GM18499 (cell line): ENCODE data around the gene PHLDB3.
"Not testable (repeated sequence)": the region's sequence is repeated elsewhere in the genome, so short reads cannot be mapped to it uniquely, and the experiment has no call there.

Experiments used
- ATAC-seq: cut with Tn5 transposase; IDR thresholded peaks from one replicate; pipeline ENCODE4 v1.9.1; 2021; ENCODE audit warnings: moderate number of reproducible peaks; ENCODE audit not compliant: insufficient read depth, unreplicated experiment

Gene PHLDB3

GRCh38 chr19:43527860-43528622 is 23.5 kb upstream of the PHLDB3 start:
- ATAC-seq, result no peak

DNA sequence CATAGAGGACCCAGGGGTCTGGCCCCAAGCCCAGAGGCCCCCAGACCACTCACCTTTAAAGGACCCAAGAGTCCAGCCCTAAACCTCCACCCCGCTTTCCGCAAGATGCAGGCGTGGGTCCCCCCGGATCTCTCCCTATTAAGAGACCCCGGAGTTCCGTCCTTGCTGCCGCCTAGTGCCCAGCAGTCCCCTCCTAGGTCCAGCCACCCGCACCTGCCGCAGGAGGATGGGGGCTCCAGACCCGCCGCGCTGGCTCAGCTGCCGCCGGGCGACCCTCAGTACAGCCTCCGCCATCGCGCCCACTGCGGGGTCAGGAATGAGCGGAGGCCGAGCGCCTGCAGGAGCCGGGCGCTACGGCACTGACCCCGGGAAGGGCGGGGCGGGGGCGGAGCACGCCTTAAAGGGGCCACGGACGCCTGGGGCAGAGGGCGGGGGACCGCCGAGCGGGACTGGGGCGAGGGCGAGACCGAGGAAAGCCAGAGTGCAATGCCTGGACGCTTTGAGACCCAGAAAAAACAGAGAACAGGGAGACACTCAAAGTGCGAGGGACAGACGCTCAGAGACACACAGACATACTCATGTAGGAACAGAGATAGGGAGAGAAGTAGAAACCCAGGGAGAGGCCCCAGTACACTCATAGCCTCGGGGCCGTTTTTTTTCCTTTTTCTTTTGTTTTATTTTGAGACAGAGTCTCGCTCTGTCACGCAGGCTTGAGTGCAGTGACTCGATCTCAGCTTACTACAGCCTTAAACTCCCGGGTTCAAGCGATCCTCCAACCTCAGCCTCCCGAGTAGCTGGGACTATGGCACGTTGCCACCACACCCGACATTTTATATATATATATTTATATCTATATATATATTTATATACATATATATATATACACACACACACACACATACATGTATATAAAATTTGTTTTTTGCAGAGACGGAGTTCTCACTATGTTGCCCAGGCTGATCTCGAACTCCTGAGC is 22.6 kb upstream of the PHLDB3 start, which contains the start of gene ETHE1:
Gene ETHE1 (minus strand): TSS at position 318 of the 976 bp plus-strand sequence. CDS start 24 bp downstream, at position 294.
- ATAC-seq, result no peak

GRCh38 chr19:43525836-43526771 is 21.6 kb upstream of the PHLDB3 start:
- ATAC-seq, result no peak

- ATAC-seq, result no peak
Observed at GRCh38 chr19:43524922-43525835, 20.6 kb upstream of the PHLDB3 start.

DNA sequence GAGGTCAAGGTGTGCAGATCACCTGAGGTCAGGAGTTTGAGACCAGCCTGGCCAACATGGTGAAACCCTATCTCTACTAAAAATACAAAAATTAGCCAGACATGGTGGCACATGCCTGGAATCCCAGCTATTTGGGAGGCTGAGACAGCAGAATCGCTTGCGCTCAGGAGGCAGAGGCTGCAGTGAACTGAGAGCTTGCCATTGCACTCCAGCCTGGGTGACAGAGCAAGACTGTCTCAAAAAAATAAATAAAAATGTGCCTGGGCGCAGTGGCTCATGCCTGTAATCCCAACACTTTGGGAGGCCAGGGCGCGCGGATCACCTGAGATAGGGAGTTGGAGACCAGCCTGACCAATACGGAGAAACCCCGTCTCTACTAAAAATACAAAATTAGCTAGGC is 19.1 kb upstream of the PHLDB3 start:
- not testable (repeated sequence) for ATAC-seq

GRCh38 chr19:43522929-43523328 is 18.4 kb upstream of the PHLDB3 start:
- no peak for ATAC-seq

- no peak for ATAC-seq
Observed at GRCh38 chr19:43519436-43520088, 15.0 kb upstream of the PHLDB3 start.

GRCh38 chr19:43518051-43518450 is 13.5 kb upstream of the PHLDB3 start:
- no peak for ATAC-seq

- not testable (repeated sequence) for ATAC-seq
Observed at GRCh38 chr19:43512399-43512798, 7.9 kb upstream of the PHLDB3 start.

DNA sequence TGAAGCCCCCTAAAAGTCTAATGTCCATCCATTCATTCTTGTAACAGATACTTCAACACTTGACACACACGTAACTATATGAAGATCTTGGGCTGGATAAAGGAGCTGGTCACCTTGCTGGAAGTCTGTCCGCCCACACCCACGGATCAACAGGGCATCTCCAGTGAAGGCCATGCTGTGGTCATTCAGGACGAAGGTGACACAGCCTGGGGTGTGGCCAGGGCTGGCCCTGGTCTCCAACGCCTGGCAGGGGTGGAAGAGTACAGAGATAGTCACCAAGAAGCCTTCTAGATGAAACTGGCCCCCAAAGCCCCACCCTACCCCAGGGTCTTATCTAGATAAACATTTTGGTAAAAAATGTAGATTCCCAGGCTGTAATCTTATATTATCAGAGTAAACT is 6.8 kb upstream of the PHLDB3 start:
- no peak for ATAC-seq

DNA sequence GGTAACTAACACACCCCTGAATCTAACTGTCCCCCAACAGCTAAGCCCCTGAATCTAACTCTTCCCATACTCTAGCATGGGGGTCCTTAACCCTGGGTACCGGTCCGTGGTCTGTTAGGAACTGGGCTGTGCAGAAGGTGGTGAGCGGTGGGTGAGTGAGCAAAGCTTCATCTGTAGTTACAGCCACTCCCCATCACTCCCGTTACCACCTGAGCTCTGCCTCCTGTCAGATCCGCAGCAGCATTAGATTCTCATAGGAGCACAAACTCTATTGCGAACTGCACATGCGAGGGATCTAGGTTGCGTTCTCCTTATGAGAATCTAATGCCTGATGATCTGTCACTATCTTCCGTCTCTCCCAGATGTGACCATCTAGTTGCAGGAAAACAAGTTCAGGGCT is 6.2 kb upstream of the PHLDB3 start:
- no peak for ATAC-seq

- no peak for ATAC-seq
Observed at GRCh38 chr19:43507880-43508279, 3.3 kb upstream of the PHLDB3 start.

DNA sequence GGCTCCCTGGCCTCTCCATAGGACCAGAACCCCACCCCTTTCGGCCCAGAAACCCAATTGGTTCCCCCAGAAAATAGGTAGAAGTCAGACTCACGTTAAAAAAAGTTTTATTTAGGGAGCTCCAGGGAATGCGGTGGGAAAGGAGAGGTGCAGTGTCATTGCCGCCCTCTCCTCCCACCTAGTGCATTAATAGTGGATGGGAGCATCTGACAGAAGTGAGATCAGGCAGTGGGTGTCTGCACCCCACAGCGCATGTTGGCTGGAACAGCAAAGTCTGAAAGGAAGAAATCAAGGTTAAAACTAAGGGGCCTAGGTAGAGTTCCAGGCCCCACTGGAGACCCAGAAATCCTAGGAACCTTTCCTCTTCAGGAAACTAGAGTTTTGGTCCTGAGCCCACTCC is 2.1 kb upstream of the PHLDB3 start:
- no peak for ATAC-seq

- ATAC-seq, result no peak
Observed at GRCh38 chr19:43505941-43506340, 1.4 kb upstream of the PHLDB3 start.

DNA sequence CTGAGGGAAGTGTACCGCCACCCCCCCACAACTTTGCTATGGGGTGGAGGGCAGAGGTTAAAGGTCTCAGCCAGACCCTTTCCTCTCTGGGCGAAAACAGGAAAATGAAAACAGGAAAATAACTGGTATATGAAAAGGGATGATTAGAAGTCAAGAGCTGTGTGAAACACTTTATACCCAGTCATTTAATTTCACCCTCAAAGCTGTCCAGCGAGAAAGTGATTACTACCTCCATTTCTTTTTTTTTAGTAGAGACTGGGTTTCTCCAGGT is 575 bp upstream of the PHLDB3 start:
- ATAC-seq, result no peak

DNA sequence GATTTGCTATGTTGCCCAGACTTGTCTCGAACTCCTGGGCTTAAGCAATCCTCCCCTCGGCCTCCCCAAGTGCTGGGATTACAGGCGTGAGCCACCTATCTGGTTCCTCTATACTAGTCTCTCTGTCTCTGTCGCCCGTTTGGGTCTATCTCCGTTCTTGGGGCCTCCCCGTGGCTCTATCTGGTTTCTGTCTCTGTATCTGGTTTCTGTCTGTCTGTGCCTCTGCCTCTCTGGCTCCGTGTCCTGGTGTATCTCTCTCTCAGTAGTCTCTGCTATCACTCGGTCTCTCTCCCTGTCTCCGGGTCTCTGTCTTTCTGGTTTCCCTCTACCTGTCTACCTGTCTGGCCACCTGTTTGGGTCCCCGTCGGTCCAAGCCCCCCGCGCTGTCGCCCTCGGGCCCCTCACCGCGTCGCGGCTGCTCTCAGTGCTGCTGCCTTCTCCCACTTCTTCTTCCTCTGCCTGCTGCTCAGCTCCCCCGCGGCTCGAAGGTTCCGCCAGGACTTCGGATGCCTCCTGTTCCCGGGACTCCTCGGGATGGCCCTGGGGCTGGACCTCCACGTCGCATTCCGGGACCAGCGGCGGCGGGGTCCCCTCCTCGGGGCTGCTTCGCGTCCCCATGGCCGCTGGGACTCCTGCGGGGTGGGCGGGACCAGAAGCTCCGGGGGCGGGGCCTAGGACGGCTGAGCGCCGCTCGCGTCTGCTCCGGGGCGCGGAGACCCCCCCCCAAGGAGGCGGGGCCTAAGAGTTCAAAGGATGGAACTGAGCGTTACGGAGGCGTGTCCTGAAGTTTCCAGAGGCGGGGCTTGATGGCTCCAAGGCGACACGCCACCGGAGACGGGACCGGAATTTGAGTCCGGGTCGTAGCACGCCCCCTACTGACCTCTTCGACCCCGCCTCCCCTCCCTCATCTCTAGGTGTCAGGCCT is 783 bp downstream of the PHLDB3 start:
- peak; percentile 50 for ATAC-seq

GRCh38 chr19:43502419-43502976 is 2.0 kb downstream of the PHLDB3 start:
- no peak for ATAC-seq
